GM21360 (cell line): ENCODE measurements around the gene RBM20.
"Not testable (repeated sequence)": the region's sequence is repeated elsewhere in the genome, so short reads cannot be mapped to it uniquely, and the experiment has no call there.

ENCODE experiments used
- ATAC-seq: cut with Tn5 transposase; IDR thresholded peaks from one replicate; pipeline ENCODE4 v1.9.1; 2021; ENCODE audit warnings: mild to moderate bottlenecking, moderate library complexity; ENCODE audit not compliant: unreplicated experiment

Gene RBM20

DNA sequence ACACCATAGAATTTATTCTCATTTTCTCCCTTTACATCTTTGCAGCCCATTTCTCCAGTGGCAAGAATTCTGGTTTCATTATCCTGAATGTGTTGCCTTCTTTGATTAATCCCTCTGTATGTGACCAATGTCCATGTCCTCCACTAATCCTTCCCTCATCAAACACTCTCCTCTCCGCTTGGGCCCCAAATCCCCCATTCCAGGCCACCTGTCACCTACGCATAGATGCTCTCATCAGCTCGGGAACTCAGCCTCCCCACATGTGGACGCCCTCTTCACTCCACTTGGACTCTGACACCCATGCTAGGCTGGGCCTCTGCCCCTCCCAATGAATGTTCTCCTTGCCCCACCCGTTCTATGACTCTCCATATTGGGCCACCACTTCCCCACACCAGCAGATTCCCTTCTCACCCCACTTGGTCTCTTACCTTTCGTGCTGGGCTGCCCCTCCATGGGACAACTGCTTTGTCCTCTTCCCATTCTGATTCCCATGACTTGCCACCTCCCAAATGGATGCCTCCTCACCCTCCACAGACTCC, 18.7 kb upstream of the RBM20 start:
- ATAC-seq, result no peak

DNA sequence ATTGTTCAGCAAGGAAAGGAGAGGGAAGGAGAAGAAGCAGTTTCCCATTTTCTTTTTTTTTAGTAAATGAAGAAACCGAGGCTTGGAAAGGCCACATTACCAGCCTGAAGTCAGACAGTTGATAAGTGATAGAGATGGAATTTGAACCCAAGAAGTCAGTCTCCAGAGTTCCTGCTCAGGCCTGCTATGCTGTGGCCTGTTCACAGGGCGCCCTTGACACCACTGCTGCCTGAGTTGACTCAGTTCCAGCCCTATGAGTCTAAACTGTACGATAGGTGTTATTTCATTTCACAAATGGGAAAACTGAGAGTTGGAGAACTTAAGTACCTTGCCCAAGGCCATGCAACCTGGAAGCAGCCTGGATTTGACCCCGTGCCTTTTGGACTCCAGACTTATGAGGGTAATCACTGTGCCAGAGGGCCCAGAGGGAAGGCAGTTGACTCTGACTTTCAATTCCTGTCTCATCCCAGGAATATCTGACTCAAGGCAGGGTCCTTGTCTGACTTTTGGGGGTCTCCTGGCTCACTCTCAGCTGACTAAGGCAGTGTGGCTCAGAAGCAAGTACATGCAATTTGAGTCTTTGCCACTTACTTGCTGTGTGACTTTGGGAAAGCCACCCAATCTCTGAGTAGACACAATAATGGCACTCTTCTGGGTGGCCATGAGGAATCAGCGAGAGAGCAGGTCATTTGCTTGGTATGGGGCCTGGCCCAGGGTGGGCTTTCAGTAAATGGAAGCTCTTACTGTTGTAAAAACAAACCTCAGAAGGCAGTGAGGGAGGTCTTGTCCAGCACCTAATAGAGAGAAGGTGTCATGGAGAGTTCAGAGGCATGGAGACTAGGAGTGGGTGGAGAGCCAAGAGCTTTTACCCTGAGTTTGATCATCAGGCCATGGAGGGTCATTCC, 17.9 kb upstream of the RBM20 start:
- ATAC-seq, result no peak

DNA sequence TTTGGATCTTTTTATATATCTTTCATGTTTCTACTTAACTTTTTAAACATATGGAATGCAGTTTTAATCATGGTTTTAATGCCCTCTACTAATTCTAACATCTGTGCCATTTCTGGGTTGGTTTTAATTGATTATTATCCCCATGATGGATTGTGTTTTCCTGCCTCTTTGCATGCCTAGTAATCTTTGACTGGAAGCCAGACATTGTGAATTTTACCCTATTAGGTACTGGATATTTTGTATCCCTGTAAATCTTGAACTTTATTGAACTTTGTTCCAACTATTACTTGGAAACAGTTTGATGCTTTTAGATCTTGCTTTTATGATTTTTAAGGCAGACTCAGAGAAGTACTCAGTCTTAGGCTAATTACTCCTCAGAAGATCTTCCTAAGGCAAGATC, 16.0 kb upstream of the RBM20 start:
- ATAC-seq, result no peak

DNA sequence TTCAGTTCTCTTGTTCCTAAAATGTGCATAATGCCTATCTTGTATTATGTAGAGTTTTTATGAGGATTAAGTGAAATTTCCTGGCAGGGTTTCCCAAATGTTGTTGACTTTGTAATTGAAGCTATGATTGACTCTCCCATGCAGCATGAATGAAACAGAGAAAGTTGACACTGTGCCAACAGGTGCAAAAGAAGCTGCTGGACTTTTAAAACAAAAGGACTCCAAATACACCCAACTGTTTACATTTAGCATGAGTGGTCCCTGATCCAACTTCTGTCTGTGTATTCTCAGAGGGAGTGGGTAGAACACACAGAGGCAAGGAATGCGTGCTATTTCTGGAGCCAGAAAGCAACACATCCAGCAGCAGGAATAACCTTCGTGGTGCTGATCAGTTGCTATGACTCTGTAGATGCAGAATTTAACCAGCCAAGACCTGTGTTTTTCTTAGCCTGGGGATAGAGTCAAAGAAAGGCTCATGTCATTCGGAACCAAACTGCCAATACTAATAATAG, 14.4 kb upstream of the RBM20 start:
- no peak for ATAC-seq

DNA sequence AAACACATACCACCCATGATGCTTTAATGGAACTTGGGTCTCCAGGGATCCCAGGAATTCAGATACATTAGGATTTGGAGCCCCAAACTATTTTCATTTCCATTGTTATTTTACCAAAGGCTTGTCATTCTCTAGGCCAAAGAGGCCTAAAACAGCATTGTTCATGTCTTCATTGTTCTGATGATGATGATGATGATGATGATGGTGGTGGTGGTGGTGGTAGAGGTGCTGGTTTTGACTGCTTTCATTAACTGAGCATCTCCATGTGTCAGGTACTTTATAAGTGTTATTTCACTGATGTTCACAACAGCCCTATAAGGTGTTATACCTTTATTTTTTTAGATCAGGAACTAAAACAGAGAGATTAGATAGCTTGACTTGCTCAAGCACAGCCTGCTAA, 12.2 kb upstream of the RBM20 start:
- no peak for ATAC-seq

DNA sequence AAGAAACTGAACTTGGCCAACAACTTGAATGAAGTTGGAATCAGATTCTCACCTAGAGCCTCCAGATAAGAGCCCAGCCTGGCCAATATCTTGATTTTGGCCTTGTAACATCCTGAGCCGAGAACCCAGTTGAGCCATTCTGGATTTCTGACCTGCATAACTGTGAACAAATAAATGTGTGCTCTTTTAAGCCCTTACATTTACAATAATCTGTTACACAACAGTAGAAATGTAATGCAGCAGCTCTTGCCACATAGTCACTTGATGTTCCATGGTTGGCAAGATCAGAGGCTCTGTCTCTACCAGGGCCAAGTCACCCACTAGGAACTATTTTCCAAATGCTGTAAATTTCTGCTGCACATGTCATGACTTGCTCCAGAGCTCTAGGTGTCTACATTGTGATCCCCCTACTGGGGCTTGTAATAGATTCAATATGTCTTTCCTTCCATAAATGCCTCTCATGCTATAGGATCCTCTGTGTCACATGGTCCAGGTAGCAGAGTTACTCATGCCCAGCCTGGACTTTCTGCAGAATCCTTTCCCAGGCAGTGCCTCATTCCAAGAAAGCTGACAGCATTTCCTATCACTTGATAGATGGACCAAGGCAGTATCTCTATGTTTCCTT, 11.4 kb upstream of the RBM20 start:
- no peak for ATAC-seq

DNA sequence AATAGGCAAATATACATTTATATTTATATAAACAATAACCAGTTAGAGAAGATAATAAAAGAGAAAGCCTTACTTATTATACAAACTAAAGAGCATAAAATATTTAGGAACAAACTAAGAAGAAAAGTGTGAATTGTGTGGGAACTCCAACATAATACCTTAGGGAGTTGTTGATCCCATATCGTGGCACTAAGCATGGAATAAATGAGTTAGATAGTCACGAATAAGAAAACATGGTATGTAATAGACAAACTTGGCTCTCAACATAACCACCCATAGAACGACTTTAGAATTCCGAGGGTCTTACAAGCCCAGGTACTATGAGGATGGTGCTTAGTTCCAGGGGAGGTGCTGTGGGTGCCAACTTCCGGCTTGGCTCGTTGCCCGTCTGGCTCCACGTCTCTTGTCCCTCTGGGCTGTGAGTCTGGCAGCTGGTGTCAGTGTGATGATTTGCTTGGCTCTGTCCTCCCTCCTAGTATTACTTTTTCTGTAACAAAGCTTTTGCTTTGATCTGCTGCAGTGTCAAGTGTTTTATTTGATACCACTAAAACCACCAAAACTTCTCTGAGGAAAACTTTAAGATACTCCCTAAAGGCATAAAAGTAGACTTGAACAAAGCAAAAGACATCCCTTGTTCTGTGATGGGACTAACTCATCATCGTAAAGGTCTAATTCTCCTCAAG, 9.5 kb upstream of the RBM20 start:
- ATAC-seq, result no peak

DNA sequence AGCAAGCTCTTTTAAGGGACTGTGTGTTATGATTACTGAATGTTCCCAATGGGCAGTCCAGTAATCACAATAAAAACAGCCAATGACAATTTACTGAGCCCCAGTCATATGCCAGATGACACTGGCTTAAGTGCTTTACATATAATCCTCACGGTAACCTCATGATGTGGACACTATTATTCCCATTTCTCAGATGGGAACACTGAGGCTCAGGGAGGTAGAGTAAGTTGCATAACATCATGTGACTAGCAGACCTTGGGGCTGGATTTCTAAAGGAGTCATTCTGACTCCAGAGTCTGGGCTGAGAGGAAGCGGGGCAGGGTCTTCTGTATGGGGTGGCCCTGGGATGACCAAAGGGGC, 7.6 kb upstream of the RBM20 start:
- ATAC-seq, result no peak

DNA sequence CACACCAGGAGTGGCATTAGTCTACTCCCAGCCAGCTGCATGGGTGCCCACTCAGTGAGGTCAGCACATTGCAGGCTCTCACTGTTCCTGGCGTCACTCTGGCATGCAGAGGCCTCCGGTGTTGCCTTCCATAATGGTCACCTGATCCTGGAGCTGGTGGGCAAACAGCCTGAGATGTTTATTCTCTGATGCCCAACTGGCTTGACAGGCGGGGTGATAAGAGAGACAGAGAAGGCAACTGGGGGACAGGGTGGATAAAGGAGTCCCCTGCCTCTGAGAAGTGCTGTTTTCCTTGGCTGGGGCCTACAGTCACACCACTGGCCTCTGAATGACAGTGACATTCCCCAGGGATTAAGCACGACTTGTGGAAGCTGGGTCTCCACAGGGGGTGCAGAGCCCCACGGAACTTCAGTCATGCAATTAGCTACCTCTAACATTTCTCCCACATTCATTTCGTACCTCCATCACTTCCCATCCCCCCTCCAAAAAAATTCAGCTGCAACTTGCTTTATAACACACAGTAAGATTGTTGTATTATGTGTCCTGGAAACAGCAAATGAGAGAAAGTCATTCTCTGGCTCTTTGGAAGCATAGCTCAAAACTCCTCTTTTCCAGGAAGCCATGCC, 7.1 kb upstream of the RBM20 start:
- ATAC-seq, result no peak

DNA sequence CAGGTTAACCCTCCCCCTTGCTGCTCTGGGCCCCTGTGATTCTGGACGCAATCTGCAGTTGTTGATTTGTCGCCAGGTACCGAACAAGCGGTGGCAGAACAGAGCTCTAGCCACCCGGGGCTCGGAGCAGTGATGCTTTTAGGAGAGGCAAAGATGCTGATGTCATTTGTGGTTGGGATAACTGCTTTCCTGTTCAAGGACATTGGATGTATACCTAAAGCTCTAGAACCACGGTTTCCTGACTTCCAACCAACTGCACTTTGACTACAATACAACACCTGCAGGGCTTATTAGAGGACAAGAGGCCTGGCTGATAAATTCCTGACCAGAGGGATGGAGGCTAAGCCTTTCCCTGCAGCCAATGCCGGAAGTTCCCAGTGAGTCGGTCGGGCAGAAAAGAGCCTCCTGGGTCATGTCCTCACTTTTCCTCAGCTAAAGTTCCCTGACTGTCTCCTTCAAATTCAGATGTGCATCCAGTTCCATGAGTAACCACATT, 6.5 kb upstream of the RBM20 start:
- no peak for ATAC-seq

DNA sequence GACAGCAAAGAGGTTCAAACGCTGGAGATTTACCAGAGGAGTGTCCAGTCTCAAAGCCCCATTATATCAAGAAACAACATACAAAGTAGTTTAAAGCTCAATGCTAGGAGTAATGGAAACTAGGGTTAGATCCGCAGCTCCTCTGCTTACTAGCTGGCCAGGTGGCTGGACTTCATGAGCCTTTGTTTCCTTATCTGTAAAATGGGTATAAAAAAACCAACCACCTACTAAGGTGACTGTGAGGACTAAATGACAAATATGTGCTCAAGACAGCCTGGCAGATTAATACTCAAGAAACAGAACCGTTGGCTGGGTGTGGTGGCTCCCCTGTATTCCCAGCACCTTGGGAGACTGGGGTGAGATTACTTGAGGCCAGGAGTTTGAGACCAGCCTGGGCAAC, 5.8 kb upstream of the RBM20 start:
- ATAC-seq, result no peak

DNA sequence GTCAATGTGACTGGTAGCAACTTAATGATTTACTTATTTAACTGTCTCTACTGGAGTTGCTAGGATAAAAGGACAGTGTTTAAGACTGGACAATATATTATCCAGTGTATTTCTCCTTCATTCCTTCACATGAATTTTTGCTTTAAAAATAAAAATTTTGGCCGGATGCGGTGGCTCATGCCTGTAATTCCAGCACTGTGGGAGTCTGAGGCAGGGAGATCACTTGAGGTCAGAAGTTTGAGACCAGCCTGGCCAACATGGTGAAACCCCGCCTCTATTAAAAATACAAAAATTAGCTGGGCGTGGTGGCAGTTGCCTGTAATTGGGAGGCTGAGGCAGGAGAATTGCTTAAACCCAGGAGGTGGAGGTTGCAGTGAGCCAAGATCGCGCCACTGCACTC, 5.1 kb upstream of the RBM20 start:
- not testable (repeated sequence) for ATAC-seq

DNA sequence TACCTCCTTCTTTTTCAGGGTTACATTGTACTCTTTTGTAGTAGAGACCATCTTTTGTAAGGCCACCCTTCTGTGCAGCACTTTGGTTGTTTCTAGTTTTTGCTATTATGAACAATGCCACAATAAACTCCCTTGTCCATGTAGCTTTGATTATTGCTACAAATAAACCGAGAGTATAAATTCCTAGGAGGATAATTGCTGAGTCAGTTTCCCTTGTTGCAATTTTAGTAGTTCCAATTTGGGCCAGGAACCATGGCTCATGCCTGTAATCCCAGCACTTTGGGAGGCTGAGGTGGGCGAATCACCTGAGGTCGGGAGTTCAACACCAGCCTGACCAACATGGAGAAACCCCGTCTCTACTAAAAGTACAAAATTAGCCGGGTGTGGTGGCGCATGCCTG, 4.3 kb upstream of the RBM20 start:
- not testable (repeated sequence) for ATAC-seq

DNA sequence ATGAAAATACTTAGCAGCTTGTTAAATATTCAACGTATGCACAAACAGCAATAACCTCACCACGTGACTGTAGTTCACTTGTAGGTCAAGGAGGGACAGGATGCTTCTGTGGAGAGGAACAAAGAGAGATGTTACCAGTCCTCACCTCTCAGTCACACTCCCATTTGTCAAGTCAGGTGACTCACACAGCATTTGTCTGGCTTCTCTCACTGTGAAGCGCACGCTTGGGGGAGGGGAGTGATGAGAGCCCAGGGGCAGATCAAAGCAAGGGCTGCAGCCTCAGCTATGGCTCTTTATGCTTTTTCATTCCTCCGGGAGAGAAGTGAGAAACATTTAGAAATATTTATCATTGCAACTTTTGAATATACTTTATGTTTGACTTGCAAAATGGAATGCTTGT, 2.9 kb upstream of the RBM20 start:
- ATAC-seq, result peak; percentile 40

DNA sequence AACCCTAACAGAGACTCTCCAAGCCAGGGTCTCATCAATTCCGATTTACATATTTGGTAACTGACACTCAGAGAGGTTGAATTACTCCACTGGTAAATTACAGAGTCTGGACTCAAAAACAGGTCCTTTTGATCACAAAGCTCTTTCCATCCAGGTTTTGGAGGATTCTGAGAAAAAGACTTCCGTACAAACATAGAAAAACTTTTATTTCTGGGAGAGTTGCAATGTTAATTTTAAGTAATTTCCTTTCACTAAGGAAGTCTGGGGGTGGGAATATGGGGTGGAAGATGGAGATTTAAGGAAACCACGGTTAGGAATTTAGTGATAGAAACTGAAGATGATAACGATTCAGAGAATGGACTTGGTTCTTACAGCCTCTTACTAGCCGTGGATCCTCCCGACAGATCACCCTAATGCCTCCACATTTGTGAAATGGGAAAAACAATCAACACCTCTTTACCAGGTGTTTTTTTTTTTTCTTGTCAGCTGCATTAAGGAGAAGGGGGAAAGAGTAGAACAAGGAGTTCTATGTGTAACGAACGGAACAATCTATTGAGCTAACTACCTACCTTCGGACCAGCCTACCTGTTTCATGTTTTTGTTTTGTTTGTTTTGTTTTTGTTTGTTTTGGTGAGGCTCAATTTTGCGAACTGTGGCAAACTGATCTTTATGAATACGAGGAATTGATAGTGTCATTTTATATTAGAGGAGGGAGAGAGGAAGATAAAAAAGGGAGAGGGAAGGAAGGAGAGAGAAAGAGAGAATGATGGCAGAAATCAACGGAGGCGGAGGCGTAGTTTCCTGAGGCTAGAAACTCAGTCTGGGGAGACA, 1.7 kb upstream of the RBM20 start:
- no peak for ATAC-seq

DNA sequence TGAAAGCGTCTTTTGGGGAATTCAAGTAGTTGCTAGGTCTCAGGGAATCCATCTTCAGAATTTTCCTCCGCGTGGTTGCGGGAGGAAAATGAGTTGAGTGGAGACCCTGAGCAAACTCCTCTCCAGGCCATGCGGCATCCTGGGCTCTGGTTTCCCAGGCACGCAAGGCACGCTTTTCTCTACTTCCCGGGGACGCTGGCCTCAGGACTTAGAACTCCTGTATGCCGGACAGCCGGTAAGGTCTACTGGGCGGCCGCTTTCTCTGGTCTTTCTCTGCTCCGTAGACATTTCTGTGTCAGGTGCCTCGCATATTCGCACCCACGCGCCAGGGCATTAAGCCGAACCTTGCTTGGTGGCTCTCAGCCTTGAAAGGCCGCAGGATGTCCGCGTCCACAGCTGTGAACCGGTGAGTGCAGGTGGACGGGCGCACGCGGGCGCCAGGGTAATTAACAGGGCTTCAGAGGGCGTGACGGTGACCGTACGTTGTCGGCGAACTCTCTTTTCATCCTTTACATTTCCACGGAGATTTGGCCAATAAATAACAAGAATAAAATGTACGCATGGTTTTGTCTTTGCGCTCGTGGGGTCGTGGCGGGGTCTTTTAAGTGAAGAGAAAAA, 992 bp upstream of the RBM20 start:
- ATAC-seq, result no peak

DNA sequence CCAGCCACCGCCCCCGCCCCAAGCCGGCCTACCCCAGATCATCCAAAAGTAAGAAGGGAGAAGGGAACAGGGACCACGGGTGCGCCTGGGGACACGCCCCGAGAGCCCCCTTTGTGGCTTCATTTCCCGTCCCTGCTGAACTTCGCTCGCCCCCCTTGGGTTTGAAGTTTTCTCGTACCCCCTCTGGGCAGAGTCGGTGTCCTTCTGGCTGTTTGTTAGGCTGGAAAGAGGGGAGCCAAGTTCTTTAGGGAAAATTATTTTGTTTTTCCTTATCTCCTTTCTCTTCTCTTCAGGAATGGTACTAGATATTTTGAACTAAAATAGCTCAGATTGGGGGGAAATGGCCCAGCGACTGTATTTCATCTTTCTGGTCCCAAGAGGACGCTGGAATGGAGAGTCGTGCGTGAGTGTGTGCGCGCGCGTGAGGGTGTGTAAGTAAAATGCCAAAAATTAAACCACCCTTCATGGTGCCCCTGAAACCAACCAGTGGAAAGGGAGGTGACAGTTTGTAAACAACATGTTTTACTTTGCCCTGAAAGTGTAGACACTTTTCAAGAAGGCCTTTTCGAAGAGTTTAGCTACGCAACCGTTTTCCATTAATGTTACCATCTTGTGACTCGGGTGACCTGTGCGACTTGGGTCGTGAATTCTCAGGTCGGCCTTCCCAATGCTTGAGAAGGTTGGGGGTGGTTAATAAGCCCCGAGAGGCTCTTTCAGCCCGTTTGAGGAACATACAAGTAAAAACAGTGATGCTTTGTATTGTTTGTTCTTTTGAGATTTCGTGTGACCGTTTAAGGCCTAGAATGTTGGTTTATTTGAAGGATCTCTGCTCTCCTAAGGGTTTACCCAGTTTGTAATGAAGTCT, 694 bp downstream of the RBM20 start:
- no peak for ATAC-seq

DNA sequence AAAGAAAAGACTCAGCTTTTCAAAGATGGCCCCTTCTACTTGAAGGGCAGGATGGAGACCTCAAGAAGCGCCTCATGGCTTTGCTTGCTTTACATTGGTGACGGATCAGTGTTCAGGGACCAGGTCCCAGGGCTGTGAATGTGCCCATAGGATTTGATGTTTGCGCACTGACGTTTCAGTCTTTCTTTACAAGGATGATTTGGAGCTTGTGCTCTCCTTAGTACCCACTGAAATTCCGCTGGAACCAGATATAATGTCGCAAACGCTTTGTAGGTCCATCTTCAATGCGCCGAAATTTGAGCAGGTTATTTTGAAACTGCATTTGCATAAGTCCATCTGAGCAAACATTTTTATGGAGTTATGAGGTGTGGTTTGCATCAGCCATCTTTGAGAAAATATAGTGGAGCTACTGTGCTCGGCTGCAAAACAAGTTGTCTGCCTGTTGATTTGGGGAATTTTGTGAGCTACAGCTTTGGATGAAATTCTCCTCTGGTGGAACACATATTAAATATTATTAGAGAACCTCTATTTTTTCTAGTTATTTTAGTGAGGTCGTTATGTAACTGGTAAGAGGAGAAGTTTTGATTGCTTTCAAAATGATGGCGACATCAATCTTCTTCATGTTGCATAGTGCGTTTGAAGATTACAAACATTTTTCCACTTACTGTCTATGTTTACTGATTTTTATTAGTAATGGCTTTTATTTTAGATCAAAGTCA, 2.4 kb downstream of the RBM20 start:
- ATAC-seq, result no peak
